ENCODE data around the gene ZNF804A.
"Not testable (repeated sequence)": the region's sequence is repeated elsewhere in the genome, so short reads cannot be mapped to it uniquely, and the experiment has no call there.

- not testable (repeated sequence) for TF ChIP-seq TCF4 (CRISPR knock-in tag; IDR thresholded peaks at IDR 0.05; ENCODE audit: borderline replicate concordance); ZNF70 (CRISPR knock-in tag; IDR thresholded peaks at IDR 0.05); PATZ1 (CRISPR knock-in tag; IDR thresholded peaks at IDR 0.05; ENCODE audit: borderline replicate concordance); ZFP3 (CRISPR knock-in tag; IDR thresholded peaks at IDR 0.05); TOX (CRISPR knock-in tag; IDR thresholded peaks at IDR 0.05; ENCODE audit: borderline replicate concordance); RARB (CRISPR knock-in tag; IDR thresholded peaks at IDR 0.05); OSR1 (CRISPR knock-in tag; IDR thresholded peaks at IDR 0.05); CREB5 (CRISPR knock-in tag; IDR thresholded peaks at IDR 0.05; ENCODE audit: low read depth)
These were observed 161.4 kb downstream of the ZNF804A start for GRCh38 chr2:184759557-184760255.

Measured in SK-N-SH treated with all-trans-retinoic acid at 6 μM for 48 hours (cell line).